T-helper 22 cell (primary cell): ENCODE data around the gene GNAL.
"Not testable (repeated sequence)": the region's sequence is repeated elsewhere in the genome, so short reads cannot be mapped to it uniquely, and the experiment has no call there.

Source experiments
- DNase-seq: peaks from one replicate; pipeline ENCODE4 v3.0.0-alpha.2; 2020; ENCODE audit warnings: low read depth

GNAL gene

DNA sequence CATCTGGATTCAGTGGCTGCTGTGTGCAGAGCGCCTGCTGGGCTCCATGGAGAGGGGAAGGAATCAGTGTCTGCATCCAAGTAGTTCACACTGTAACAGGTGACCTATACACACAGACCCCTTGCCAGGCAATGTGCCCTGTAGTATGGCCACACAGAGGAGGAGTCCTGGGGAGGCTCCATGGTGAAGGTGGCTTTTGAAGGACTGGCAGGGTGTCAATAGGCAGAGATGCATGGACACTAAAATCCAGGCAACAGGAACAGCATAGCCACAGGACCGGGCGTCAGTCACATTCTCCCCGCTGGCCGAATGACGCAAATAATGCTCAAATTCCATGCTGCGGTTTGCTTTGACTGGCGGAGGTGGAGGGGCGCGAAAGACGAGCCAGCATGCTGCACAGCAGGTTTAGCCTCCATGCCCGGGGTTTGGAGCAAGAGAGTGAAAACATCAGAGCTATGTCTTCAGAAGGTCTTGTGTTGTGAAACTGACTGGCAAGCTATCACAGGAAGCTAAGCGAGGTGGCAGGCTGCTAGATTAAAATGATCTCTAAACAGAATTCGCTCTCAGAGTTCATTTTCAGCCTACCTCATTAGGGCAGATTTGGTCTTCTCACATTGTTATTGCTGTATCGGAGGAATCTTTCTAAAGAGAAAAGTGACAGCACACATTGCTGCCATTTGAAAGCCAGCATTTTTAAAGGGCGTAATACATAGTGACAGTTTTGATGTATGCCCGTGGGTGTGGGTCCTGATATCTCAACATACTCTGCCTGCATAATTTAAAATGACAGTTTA lies 161.0 kb downstream of the GNAL start:
- peak; percentile 65 for DNase-seq

DNA sequence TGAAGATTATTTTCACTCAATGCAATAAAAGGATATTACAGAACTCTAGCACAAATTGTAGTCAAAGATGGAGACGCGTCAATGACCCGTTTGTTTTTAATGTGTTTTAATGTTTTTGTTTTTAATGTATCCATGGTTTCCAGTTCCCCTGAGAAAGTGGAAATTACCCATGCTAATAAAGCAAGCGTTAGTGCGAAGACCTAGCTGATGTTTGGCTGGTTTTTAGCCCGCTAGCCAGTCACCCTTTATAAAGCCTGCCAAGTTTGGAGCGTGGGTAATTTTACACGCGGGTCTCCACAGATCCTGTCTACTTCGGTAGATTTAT lies 161.7 kb downstream of the GNAL start:
- no peak for DNase-seq

DNA sequence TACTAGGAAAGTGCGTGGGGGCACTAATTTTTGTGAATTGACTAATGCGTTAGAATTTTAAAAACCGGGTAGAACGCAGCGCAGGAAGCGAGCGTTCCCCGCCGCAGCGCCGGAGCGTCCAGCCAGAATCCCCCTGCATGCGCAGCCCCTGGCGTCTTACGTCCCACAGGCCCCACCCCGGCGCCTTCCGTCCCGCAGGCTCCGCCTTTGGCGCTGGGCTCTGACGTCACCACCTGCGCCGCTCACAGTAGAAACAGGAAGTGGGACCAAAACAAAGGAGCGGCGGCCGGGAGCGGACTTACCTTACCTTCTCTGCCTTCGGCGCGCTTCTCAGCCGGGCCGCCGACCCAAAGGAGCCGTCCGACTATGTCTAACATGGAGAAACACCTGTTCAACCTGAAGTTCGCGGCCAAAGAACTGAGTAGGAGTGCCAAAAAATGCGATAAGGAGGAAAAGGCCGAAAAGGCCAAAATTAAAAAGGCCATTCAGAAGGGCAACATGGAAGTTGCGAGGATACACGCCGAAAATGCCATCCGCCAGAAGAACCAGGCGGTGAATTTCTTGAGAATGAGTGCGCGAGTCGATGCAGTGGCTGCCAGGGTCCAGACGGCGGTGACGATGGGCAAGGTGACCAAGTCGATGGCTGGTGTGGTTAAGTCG lies 162.2 kb downstream of the GNAL start, which contains the start of gene CHMP1B:
CHMP1B (plus strand) TSS at position 268 of the 660 bp plus-strand sequence; CDS start at position 367, 99 bp downstream.
- DNase-seq, result peak; percentile 93

DNA sequence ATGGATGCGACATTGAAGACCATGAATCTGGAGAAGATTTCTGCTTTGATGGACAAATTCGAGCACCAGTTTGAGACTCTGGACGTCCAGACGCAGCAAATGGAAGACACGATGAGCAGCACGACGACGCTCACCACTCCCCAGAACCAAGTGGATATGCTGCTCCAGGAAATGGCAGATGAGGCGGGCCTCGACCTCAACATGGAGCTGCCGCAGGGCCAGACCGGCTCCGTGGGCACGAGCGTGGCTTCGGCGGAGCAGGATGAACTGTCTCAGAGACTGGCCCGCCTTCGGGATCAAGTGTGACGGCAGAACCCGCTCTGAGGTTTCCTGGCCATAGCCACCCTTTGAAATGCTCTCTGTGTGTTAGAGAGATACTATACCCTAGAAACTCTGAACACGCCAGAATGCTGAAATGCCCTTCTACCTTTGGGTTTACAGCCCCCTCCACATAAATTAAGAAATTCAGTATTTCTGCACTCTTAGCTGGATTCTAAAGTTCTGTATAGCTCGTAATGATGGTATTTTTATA lies 162.8 kb downstream of the GNAL start:
- DNase-seq, result peak; percentile 34

DNA sequence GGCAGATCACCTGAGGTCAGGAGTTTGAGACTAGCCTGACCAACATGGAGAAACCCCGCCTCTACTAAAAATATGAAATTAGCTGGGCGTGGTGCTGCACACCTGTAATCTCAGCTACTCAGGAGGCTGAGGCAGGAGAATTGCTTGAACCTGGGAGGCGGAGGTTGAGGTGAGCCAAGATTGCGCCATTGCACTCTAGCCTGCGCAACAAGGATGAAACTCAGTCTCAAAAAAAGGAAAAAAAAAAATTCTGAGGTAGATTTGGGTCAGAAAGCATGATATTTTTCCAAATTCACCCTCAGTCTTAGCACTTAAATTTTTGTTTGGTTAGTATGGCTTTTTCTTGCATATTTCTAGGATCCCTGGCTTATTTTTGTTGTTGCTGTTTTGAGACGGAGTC lies 165.5 kb downstream of the GNAL start:
- not testable (repeated sequence) for DNase-seq

DNA sequence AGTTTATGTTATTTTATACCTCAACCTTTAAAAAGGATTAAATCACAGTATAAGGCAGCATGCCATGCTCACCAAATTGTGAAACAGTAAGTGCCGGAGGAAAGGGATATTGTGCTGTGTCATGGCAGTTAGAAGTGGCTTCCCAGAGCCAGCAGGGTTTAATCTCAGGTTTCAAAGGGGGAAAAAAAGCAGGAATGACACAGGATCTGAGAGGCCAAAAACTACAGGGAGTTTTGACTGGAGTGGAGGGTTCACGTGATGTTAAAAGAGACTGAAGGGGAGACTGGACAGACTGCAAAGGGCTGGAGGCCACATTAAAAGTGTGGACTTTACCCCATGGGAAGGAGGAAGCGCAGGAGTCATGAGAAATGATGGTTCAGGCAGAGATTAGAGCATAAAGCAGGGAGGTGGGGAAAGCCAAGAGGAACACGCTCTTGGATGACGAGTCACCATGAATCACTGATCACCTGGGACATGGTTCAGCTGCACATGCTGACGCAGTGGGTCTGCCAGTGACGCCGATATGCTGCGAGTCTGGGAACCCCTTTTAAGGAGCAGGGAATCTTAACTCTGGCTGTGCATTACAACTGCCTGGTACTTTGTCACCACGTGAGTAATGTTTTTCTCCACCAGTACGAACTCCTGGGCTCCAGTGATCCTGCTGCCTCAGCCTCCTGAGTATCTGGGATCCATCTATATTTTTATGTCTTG lies 168.3 kb downstream of the GNAL start:
- no peak for DNase-seq

DNA sequence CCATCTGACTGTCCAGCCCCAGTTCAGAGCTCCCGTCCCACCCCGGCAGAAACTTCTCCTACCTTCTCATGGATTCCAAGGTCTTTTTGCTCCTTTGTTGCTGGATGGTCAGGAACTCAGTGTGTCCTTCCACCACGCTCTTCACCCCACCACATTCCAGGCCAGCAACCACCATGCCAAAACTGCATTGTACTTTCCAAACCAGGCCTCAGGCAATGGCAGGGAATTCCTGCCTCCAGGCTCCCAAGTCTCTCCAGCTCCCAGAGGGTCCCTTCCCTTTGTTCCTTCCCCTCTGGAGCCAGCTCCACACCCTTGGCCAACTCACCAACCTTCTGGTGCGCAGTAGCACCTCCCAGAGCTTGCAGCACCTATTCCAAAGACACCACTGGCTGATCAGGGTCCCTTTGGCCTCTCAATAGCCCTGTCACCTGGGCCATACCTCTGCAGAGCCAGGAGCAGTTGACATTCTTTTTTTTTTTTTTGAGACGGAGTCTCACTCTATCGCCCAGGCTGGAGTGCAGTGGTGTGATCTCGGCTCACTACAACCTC lies 170.3 kb downstream of the GNAL start:
- no peak for DNase-seq

DNA sequence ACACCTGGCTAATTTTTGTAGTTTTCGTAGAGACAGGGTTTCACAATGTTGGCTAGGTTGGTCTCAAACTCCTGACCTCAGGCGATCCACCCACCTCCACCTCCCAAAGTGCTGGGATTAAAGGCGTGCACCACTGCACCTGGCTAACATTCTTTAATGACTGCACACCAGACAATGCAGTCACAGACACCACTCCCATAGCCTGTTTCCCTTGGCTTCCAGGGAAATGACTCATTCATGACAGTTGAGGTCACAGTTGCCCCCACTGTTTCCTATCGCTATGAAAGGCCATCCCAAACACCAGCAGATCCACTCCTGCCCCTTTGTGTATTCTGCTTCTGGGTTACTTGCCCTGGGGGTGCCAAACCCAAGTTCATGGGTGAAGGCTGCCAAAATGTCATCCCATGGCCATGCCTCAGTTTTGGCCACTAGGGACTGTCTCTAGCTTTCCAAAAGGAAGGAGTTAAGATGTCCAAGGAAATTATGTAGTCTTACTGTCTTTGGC lies 170.9 kb downstream of the GNAL start:
- DNase-seq, result no peak

DNA sequence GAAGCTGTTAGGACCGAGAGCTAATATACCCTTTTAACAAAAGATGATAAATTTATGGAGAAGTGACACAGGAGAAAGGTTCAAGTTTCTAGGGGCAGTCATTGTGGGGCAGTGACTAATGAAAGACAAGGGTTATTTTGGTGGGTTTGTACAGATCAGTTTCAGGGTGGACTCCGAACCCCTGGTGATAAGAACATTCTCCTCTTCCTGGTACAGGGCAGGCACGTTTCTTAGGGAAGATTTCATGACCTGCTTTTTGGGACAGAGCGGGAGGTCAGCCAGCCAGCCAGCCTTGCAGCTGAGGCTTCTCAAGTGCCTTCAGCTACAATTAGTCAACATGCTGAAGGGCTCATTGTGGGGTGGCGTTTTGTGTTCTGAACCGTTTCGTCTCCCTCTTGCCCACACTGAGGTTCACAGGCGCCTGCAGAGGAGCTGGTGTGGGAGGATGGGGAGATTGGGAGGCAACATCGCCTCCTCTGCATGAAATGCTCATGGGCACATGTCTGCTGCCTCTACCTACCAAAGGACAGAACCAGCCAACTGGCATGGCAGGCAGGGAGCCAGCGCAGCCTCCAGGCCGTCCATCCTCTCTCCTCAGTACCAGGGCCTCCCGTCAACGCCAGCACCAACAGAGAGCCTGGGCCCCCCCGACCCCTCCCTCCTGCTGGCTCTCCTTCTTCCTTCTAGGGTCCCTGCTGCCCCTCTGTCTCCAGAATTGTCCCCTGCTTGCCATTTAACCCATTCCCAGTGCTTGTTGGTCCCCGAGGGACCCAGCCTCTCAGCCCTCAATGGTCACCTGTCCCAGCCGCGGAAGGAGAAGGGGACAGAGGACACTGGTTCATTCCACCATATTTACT lies 171.8 kb downstream of the GNAL start:
- DNase-seq, result no peak

DNA sequence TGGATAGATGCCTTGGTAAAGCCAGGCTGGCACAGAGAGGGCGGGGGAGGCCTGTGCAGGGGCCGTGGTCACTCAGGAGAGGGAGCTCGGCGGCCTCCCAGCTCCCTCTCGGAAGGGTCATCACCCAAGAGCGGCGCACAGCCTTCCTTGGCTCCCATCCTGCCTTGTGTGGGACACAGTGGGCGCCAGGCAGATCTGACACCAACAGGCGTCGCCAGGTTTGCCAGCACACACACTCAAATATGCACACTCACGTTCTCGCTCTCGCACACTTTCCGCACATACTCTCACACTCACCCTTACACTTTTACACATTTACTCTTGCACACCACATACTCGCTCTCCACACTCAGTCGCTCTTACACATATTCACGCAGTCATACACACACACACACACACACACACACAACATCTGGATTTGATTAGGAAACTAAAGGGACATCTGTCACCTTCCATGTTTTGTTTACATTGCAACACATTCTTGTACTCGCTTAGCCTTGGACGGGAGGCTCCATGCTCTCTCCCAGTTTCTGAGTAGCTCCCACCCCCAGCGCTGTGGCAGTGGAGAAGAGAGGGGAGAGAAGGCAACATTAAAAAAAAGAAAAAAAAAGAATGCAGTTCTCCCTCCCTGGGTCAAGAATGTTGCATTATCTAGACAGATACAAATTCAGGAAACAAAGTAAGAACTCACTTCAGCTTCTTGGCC lies 172.7 kb downstream of the GNAL start:
- no peak for DNase-seq

DNA sequence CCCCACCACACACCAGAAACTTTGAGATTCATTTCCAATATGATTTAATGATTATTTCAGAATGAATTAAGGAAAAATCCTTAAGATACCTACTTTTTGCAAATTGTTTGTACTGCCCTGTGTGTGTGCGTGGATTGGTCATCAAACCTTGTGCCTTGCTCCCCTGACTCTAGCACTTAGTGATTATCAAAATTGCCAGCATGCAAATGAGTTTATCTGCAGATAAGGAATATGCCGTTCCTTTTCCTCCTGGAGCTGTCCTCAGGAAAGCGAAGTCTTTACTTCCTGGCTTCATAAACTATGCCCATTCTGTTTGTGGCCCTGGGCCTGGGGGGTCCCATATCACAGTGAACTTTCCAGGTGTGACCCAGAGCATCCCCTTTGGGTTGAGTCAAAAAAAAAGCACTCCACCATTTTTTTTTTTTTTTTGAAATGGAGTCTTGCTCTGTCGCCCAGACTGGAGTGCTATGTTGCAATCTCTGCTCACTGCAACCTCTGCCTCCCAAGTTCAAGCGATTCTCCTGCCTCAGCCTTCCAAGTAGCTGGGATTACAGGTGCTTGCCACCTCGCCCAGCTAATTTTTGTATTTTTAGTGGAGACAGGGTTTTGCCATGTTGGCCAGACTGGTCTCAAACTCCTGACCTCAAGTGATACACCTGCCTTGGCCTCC lies 173.5 kb downstream of the GNAL start:
- no peak for DNase-seq

DNA sequence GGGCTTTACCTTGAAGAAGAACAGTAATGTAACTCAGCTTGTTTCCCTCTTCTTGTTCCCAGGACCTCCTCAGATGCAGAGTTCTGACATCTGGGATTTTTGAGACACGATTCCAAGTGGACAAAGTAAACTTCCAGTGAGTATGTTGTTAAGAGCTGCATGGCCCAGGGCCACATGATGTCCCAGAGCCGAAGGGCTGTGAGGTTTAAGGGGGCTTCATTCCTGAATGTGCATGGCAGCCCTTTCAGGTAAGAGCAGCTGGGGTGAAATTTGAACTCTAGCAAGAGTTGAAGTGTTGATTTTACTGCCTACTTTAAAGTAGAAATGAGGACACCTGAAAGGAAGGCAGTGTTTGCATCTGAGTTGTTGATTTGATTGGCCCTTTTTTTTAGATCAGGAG lies 175.4 kb downstream of the GNAL start:
- DNase-seq, result no peak

DNA sequence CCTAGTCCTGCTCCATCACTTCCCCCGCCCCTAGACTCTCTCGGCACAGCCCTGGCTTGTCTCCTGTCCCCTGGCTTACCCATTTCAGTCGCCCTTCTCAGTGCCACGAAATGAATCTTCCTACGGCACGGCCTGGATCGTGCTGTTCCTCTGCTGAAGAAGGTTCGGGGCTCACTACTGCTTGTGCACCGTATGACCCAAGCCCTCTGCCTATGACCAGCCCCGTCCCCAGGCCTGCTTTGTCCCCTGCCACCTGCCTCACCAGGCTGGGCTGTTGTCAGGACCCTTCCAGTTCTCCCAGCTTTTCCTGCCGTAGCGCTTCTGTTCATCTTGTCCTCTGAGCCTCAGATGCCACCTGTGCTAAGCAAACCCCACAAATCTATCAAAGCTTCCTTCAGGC lies 176.0 kb downstream of the GNAL start:
- no peak for DNase-seq

DNA sequence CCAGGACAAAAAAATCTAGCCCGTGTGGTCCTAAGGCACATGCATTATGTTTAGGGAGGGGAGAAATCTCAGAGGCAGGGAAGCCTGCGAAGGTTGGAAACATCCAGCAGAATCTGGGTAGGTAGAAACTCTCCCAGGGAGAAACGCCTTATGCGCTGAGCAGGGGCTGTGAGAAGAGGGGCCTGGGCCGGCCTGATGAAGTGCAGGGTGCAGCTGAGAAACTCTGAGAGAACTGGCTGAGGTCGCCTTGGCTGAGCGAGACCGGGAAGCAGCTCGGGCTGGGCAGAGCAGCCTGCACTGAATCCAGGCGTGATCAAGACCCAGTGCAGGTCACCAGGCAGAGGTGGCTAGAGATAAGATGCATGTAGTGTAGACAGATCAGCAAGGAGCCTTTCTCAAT lies 177.3 kb downstream of the GNAL start:
- no peak for DNase-seq

DNA sequence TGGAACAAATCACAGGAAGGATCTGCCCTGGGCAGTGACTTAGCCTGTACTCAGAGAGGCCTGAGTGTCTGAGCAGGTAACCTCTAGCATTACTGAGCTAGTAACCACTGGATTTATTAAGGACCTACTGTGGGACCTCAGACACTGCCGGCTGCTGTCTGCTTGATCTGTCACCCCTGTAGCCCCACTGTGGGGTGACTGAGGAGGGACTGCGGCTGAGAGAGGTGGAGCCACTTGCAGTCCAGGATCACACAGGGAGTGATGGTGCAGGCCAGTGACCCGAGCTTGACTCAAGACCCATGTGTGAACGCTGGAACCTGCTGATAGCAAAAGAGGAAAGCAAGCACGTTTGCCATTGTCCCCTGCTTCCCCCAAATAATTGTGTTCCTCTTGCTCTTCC lies 177.7 kb downstream of the GNAL start:
- no peak for DNase-seq

DNA sequence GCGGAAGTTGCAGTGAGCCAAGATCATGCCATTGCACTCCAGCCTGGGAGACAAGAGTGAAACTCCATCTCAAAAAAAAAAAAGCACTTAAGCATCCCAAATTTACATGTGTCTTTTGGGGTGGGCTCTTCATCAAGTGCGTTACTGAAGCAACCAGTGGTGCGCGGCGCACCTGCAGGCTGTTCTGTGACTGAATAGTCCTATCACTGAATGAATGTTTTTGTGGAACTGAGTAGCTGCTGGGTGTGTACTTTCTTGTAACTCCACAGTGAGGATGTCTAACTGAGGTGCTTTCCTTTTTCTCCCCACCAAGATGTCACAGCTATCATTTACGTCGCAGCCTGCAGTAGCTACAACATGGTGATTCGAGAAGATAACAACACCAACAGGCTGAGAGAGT lies 179.2 kb downstream of the GNAL start:
- no peak for DNase-seq

DNA sequence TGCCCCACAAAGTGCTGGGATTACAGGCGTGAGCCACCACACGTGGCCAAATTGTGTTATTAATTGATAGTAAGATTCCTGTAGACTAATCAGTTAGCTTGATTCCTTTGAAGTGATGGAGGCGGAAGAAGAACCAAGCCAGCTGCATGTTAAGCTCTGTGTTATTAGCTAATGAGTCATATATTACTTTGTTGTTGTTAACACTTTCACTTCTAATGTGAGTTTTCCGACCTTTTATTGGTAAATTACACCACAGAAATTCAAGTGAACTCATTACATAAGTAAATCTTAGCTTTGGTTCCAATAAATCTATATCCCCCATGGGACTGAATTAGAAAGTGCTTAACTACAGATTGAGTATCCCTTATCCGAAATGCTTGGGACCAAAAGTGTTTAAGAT lies 182.4 kb downstream of the GNAL start:
- no peak for DNase-seq

DNA sequence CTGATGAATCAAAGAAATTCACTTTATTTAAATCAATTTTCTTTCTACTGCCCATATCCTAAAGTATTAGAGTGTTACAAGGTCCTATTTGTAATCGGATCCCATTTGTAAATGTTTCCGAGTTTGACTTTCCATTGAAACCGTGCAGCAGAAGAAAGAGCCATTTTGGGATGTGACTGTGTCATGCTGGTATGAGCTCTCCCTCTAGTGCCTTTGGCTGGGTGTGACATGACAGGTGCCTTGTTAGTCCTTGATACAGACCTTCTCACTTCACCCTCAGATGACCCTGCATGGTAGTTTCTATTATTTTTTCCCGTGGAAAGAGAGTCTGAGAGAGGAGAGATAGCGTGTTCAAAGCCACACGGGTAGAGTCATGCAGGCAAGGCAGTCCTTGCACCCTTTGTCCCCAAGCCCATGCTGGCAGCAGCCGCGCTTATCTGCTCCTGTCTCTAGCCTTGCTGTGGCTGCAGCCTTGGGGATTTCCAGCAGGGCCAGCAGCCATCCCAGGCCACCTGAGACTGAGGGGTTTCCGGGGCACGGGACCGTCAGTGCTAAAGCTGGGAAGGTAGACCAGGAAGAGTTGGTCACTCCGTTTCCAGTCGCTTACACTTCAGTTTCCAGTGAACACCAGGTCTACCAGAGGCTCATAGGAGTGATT lies 183.5 kb downstream of the GNAL start:
- DNase-seq, result no peak

DNA sequence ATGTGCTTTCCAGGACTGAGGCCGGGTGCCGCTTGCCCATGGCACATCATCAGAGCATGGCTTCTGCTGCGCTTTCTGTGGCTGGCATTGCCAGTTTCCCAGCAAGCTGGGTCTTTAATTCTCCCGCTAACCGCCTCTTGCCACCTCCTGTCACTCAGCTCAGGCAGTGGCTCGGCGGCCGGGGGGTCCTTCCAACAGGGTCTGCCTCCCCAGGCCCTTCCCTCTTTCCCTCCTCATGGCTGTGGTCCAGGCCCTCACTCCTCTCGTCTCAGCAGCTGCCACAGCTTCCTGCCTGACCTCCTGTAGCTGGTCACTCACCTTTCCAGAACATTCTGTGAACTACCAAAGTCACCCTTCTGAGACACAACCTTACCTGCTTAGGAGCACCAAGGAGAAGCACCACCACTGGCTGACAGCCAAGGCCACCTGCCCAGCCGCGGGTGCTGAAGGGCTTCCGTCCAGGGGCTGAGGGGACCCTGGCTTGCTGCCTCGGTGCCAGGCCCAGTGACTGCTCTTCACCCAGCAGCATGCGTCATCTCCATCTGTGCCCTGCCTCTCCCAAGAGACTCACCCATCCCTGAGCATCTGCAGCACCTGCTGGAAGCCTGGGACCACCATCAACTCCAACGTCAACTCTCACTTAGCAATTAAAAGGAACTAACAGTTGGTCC lies 184.7 kb downstream of the GNAL start:
- DNase-seq, result no peak
